ENCODE measurements around the gene DCAF8L2.

DNA sequence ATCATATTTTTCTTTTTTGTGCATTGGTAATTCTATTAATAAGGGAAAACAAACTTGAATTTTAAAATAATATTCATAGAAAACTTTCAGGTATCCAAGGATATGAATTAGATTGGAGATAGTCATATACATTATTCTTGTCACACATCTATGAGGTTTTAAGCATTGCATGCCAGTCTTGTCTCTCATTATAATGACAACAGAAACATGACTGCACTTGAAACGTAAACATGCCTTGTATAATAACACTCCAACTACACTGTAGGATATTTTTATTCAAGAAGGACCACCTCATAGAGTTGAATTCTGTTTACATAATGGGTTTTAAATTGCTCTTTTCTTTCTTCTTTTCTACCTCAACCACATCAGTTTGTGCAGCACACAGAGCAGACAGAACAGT, 104.5 kb downstream of the DCAF8L2 start:
- TF ChIP-seq, protein P1, sequence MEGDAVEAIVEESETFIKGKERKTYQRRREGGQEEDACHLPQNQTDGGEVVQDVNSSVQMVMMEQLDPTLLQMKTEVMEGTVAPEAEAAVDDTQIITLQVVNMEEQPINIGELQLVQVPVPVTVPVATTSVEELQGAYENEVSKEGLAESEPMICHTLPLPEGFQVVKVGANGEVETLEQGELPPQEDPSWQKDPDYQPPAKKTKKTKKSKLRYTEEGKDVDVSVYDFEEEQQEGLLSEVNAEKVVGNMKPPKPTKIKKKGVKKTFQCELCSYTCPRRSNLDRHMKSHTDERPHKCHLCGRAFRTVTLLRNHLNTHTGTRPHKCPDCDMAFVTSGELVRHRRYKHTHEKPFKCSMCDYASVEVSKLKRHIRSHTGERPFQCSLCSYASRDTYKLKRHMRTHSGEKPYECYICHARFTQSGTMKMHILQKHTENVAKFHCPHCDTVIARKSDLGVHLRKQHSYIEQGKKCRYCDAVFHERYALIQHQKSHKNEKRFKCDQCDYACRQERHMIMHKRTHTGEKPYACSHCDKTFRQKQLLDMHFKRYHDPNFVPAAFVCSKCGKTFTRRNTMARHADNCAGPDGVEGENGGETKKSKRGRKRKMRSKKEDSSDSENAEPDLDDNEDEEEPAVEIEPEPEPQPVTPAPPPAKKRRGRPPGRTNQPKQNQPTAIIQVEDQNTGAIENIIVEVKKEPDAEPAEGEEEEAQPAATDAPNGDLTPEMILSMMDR (IDR thresholded peaks at IDR 0.05; ENCODE audit: low read depth, low read length), result no peak
- no peak for TF ChIP-seq POLR2A (IDR thresholded peaks at IDR 0.05; ENCODE audit: extremely low read depth, insufficient read length)
- TF ChIP-seq, protein P2, sequence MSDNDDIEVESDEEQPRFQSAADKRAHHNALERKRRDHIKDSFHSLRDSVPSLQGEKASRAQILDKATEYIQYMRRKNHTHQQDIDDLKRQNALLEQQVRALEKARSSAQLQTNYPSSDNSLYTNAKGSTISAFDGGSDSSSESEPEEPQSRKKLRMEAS (IDR thresholded peaks at IDR 0.05; ENCODE audit: low read depth, low read length), result no peak
